K562 (cell line): ENCODE data around the gene RBM15. TPM values are rescaled to one million over a fixed set of nuclear protein-coding genes. Genes with fewer than 3 reads are reported as not detected.
A peak's percentile ranks its signal among the peaks of the same experiment; 100 is the strongest.

Experiments
- AFF1 ChIP-seq, 2 experiments: fragments of 450-650 bp; IDR thresholded peaks; 2 replicates each; pipeline ENCODE4 v1.6.1; 2018; ENCODE audit warnings: mild to moderate bottlenecking in 2 of 2, low read depth in 1 of 2; ENCODE audit not compliant: partially characterized antibody in 2 of 2
- ARID1B ChIP-seq: fragments of 450-650 bp; IDR thresholded peaks from 2 replicates; pipeline ENCODE4 v1.6.1; 2016; ENCODE audit warnings: antibody characterized with exemption, mild to moderate bottlenecking, inconsistent platforms
- COPS2 ChIP-seq: fragments of 450-650 bp; conservative IDR thresholded peaks from 2 replicates; pipeline ENCODE4 v1.6.1; 2016; ENCODE audit warnings: mild to moderate bottlenecking, moderate library complexity
- FOXA1 ChIP-seq: fragments of 450-650 bp; IDR thresholded peaks from 2 replicates; pipeline ENCODE4 v1.6.1; 2016; ENCODE audit warnings: mild to moderate bottlenecking, borderline replicate concordance
- GATAD2B ChIP-seq: fragments of 450-650 bp; IDR thresholded peaks from 2 replicates; pipeline ENCODE4 v1.6.1; 2017; ENCODE audit warnings: mild to moderate bottlenecking, borderline replicate concordance
- HDAC1 ChIP-seq, 2 experiments: fragments of 450-650 bp; IDR thresholded peaks; 2 replicates each; pipeline ENCODE4 v1.6.1; 2016 to 2017; ENCODE audit warnings: inconsistent platforms in 1 of 2, mild to moderate bottlenecking in 1 of 2, moderate library complexity in 1 of 2
- HDAC2 ChIP-seq: fragments of 450-650 bp; IDR thresholded peaks from 2 replicates; pipeline ENCODE4 v1.6.1; 2016; ENCODE audit warnings: mild to moderate bottlenecking
- JUN ChIP-seq, 2 experiments: sonication (generic) in 1 of 2; formaldehyde crosslinking in 1 of 2; IDR thresholded peaks; 2 replicates each; pipeline versions ENCODE4 v1.6.1 to v1.8.0; 2012 to 2022; ENCODE audit warnings: borderline replicate concordance in 2 of 2, mild to moderate bottlenecking in 2 of 2, improper control_type of control experiment in 1 of 2, low read depth in 1 of 2, low read length in 1 of 2, missing genetic modification reagents in 1 of 2
- MTA1 ChIP-seq: fragments of 450-650 bp; IDR thresholded peaks from 2 replicates; pipeline ENCODE4 v1.6.1; 2017; ENCODE audit warnings: borderline replicate concordance
- NFIC ChIP-seq: fragments of 450-650 bp; IDR thresholded peaks from 2 replicates; pipeline ENCODE4 v1.6.1; 2017; ENCODE audit warnings: mild to moderate bottlenecking, inconsistent platforms
- NKRF ChIP-seq: fragments of 450-650 bp; IDR thresholded peaks from 2 replicates; pipeline ENCODE4 v1.6.1; 2016; ENCODE audit warnings: borderline replicate concordance
- RBFOX2 ChIP-seq: fragments of 200-400 bp; formaldehyde crosslinking; IDR thresholded peaks from 2 replicates; pipeline ENCODE4 v1.6.1; 2017; ENCODE audit warnings: low read depth, mild to moderate bottlenecking, low read length, moderate library complexity
- SMAD2 ChIP-seq: fragments of 150-350 bp; IDR thresholded peaks from 2 replicates; pipeline ENCODE4 v1.6.1; 2014; ENCODE audit warnings: low read depth, mild to moderate bottlenecking, low read length
- SOX6 ChIP-seq: fragments of 450-650 bp; IDR thresholded peaks from 2 replicates; pipeline ENCODE4 v1.6.1; 2014; ENCODE audit warnings: mild to moderate bottlenecking
- TAF7 ChIP-seq: fragments of 450-650 bp; IDR thresholded peaks from 2 replicates; pipeline ENCODE4 v1.6.1; 2016; ENCODE audit warnings: missing genetic modification characterization, missing compliant biosample characterization
- TAL1 ChIP-seq: fragments of 450-650 bp; IDR thresholded peaks from 2 replicates; pipeline ENCODE4 v1.6.1; 2016; ENCODE audit warnings: mild to moderate bottlenecking
- THRA ChIP-seq: fragments of 450-650 bp; IDR thresholded peaks from 2 replicates; pipeline ENCODE4 v1.6.1; 2017; ENCODE audit warnings: mild to moderate bottlenecking, moderate library complexity
- ZNF277 ChIP-seq: fragments of 250-450 bp; sonication (Bioruptor Pico); IDR thresholded peaks from 2 replicates; pipeline ENCODE4 v1.8.0; 2022; ENCODE audit warnings: inconsistent platforms, mild to moderate bottlenecking, moderate library complexity, borderline replicate concordance
- ZNF699 ChIP-seq: fragments of 250-450 bp; sonication (Bioruptor Pico); IDR thresholded peaks from 2 replicates; pipeline ENCODE4 v1.8.0; 2021; ENCODE audit warnings: mild to moderate bottlenecking, moderate library complexity; ENCODE audit not compliant: insufficient replicate concordance
- ZZZ3 ChIP-seq: fragments of 450-650 bp; IDR thresholded peaks from 2 replicates; pipeline ENCODE4 v1.6.1; 2016; ENCODE audit warnings: antibody characterized with exemption, mild to moderate bottlenecking, moderate library complexity
- polyA plus RNA-seq, 8 experiments: library from polyadenylated mRNA; depleted of rRNA in 4 of 8; stranded (reverse) in 5 of 8; unstranded in 3 of 8; fragments of >200 nt; fragmentation: Nextera tagmentation in 2 of 8; fragmentation: Illumina TruSeq in 1 of 8; extraction: Ambion mirVana in 2 of 8; extraction: Trizol in 1 of 8; gene quantifications; 2 replicates each; pipeline versions ENCODE4 v1.2.1 to v1.2.3, GENCODE V29; 2011 to 2014; ENCODE audit warnings: inconsistent platforms in 1 of 8, missing spikeins in 1 of 8
- total RNA-seq, 7 experiments: library from RNA; depleted of rRNA in 6 of 7; stranded (reverse); fragments of >200 nt in 6 of 7; fragmentation: Illumina TruSeq in 2 of 7; extraction: Trizol in 2 of 7; gene quantifications; 2 replicates each; pipeline versions ENCODE4 v1.2.1 to v1.2.3, GENCODE V29; 2011 to 2021; ENCODE audit warnings: low replicate concordance in 1 of 7

RBM15 gene
- total and polyA plus RNA-seq, 9 of the 15 experiments (the other 6 are each of a cell fraction or from before 2014, with no cell fraction given), result 2.4 to 63.4 (median 28.2) TPM

GRCh38 chr1:110336300-110337039, 2.7 kb upstream of the RBM15 start (continued):
- TF ChIP-seq NKRF (no peak), ZNF277 (CRISPR knock-in tag) (no peak), GATAD2B (peak; percentile 70), SOX6 (peak; percentile 26; the same call in 1 of the 2 replicates), THRA (no peak), RBFOX2 (no peak), COPS2 (no peak), ARID1B (peak; percentile 81), FOXA1 (no peak), ZNF699 (CRISPR knock-in tag) (no peak), HDAC1 (IDR thresholded peaks at IDR 0.05) (peak in 1 of 2 experiments; percentile 75; a peak in 2 of 4 replicates), NFIC (no peak), TAL1 (peak; percentile 16; the same call in 1 of the 2 replicates), HDAC2 (peak; percentile 74), JUN (IDR thresholded peaks at IDR 0.05; ENCODE audit: borderline replicate concordance, low read depth, low read length) (peak; percentile 75), JUN (CRISPR knock-in tag; IDR thresholded peaks at IDR 0.05; ENCODE audit: borderline replicate concordance) (no peak), MTA1 (peak; percentile 55; the same call in 1 of the 2 replicates), SMAD2 (no peak), AFF1 (IDR thresholded peaks at IDR 0.05; ENCODE audit: low read depth in 1 of 2, partially characterized antibody in 2 of 2) (peak in 1 of 2 experiments; percentile 32), TAF7 (tag) (no peak), ZZZ3 (no peak)
